Type B pancreatic cell (in vitro differentiated cells): Measurements from ENCODE around the gene RAB38. TPM values are rescaled to one million over a fixed set of nuclear protein-coding genes. Genes with fewer than 3 reads are reported as not detected.

ENCODE experiments used
- DNase-seq: peaks from one replicate; pipeline ENCODE4 v3.0.0; 2021; ENCODE audit warnings: mixed read lengths; ENCODE audit not compliant: unreplicated experiment; ENCODE audit errors: extremely low spot score
- H3K27ac Mint-ChIP-seq: 2 replicates; pipeline ENCODE4 v1.8.0; 2021; ENCODE audit warnings: mild to moderate bottlenecking, mixed read lengths
- H3K27me3 Mint-ChIP-seq: 2 replicates; pipeline ENCODE4 v1.8.0; 2021; ENCODE audit warnings: mixed read lengths
- H3K36me3 Mint-ChIP-seq: 2 replicates; pipeline ENCODE4 v1.8.0; 2021; ENCODE audit warnings: mixed read lengths
- H3K4me1 Mint-ChIP-seq: one replicate; pipeline ENCODE4 v1.8.0; 2021; ENCODE audit warnings: mixed read lengths; ENCODE audit not compliant: unreplicated experiment
- H3K4me3 Mint-ChIP-seq: 2 replicates; pipeline ENCODE4 v1.8.0; 2021; ENCODE audit warnings: mild to moderate bottlenecking, mixed read lengths
- H3K9me3 Mint-ChIP-seq: 2 replicates; pipeline ENCODE4 v1.8.0; 2021; ENCODE audit warnings: mixed read lengths
- CTCF ChIP-seq: fragments of 200-600 bp; sonication (generic); conservative IDR thresholded peaks from 2 replicates; pipeline ENCODE4 v1.5.0; 2021; ENCODE audit warnings: antibody characterized with exemption, mild to moderate bottlenecking
- total RNA-seq: library from RNA; stranded (reverse); gene quantifications from 2 replicates; pipeline ENCODE4 v1.2.1, GENCODE V29; 2021; ENCODE audit warnings: low replicate concordance

Gene RAB38
- total RNA-seq, 1 donor from 2014 or later = 16.8 TPM

GRCh38 chr11:88204353-88204752, 29.1 kb upstream of the RAB38 start:
- Mint-ChIP-seq H3K4me1 (no peaks in the 10 kb centered on the region), H3K27ac (no peak overlapping the region), H3K36me3 (no peaks in the 10 kb centered on the region), H3K9me3 (no peaks in the 10 kb centered on the region), H3K4me3 (no peak overlapping the region), H3K27me3 (no peaks in the 10 kb centered on the region)
- DNase-seq = no peak
- TF ChIP-seq CTCF = no peak

GRCh38 chr11:88203604-88204003, 28.4 kb upstream of the RAB38 start:
- no peak overlapping the region for H3K27ac Mint-ChIP-seq
- H3K4me1 Mint-ChIP-seq = no peaks in the 10 kb centered on the region
- H3K27me3 Mint-ChIP-seq = no peaks in the 10 kb centered on the region
- H3K36me3 Mint-ChIP-seq = no peaks in the 10 kb centered on the region
- H3K4me3 Mint-ChIP-seq = no peak overlapping the region
- H3K9me3 Mint-ChIP-seq = no peaks in the 10 kb centered on the region
- DNase-seq = no peak
- TF ChIP-seq CTCF = no peak

- no peak overlapping the region for H3K27ac Mint-ChIP-seq
- H3K9me3 Mint-ChIP-seq = peaks cover 4% of the 10 kb centered on the region
- TF ChIP-seq CTCF = no peak
- no peaks in the 10 kb centered on the region for H3K4me1 Mint-ChIP-seq
- no peak overlapping the region for H3K4me3 Mint-ChIP-seq
- DNase-seq = no peak
- no peaks in the 10 kb centered on the region for H3K36me3 Mint-ChIP-seq
- H3K27me3 Mint-ChIP-seq = no peaks in the 10 kb centered on the region
Measured at GRCh38 chr11:88202498-88202897, 27.3 kb upstream of the RAB38 start.

GRCh38 chr11:88196393-88196792, 21.1 kb upstream of the RAB38 start:
- no peaks in the 10 kb centered on the region for H3K27me3 Mint-ChIP-seq
- H3K4me1 Mint-ChIP-seq = no peaks in the 10 kb centered on the region
- H3K9me3 Mint-ChIP-seq = peaks cover 16% of the 10 kb centered on the region
- no peak for DNase-seq
- no peak for TF ChIP-seq CTCF
- no peak overlapping the region for H3K4me3 Mint-ChIP-seq
- H3K27ac Mint-ChIP-seq = no peak overlapping the region
- H3K36me3 Mint-ChIP-seq = no peaks in the 10 kb centered on the region

GRCh38 chr11:88195908-88196307, 20.7 kb upstream of the RAB38 start:
- Mint-ChIP-seq H3K27ac (no peak overlapping the region), H3K9me3 (peaks cover 16% of the 10 kb centered on the region), H3K4me1 (no peaks in the 10 kb centered on the region), H3K27me3 (no peaks in the 10 kb centered on the region), H3K4me3 (no peak overlapping the region), H3K36me3 (no peaks in the 10 kb centered on the region)
- no peak for DNase-seq
- TF ChIP-seq CTCF = no peak

GRCh38 chr11:88194990-88195389, 19.7 kb upstream of the RAB38 start:
- H3K27me3 Mint-ChIP-seq = no peaks in the 10 kb centered on the region
- H3K4me3 Mint-ChIP-seq = no peak overlapping the region
- H3K9me3 Mint-ChIP-seq = peaks cover 16% of the 10 kb centered on the region
- no peak for TF ChIP-seq CTCF
- H3K36me3 Mint-ChIP-seq = no peaks in the 10 kb centered on the region
- H3K27ac Mint-ChIP-seq = no peak overlapping the region
- DNase-seq = no peak
- H3K4me1 Mint-ChIP-seq = no peaks in the 10 kb centered on the region
